Measurements from ENCODE around the gene SCYL1.

DNA sequence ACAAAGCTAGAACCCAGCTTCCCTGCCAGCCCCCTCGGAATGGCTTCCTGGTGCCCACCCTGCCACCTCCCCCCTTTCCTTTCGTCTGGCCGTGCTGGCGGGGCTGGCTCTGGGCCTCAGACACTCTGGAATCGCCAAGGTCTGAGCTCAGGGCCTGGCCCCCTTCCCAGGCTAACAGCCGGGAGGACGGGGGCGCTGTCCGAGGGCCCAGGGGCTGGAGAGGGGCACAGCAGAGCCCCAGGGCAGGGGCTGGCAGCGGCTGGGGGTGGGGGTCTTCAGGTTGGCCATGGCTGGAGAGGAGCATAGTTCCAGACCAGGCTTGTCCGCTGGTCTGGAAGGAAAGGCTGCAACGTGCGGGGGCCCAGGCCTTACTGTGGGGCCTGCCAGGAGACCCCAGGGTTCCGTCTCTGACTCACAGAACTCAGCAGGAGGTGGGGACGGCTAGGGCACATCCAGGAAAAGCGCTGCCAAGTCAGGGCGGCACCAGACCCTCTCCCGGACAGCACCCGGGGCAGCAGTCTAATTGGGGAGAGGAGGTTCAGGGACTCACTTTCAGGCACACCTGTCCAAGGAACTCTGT is 34.1 kb downstream of the SCYL1 start:
- TF ChIP-seq CTCF (IDR thresholded peaks at IDR 0.05) = no peak
- TF ChIP-seq ZFX (IDR thresholded peaks at IDR 0.05; ENCODE audit: borderline replicate concordance) = no peak

Data from 22Rv1 (cell line).